ENCODE data around the gene TRMT10C. TPM values are rescaled to one million over a fixed set of nuclear protein-coding genes. Genes with fewer than 3 reads are reported as not detected.

TRMT10C gene
- 23.8 and 32.1 TPM in 2 replicates for total RNA-seq
- polyA plus RNA-seq: 20.6 and 22.2 TPM in 2 replicates
- polyA plus RNA-seq (2012): 15.7 and 20.6 TPM in 2 replicates
- 0.75 and 1.3 TPM in 2 replicates for polyA minus RNA-seq (ENCODE audit: low replicate concordance)

DNA sequence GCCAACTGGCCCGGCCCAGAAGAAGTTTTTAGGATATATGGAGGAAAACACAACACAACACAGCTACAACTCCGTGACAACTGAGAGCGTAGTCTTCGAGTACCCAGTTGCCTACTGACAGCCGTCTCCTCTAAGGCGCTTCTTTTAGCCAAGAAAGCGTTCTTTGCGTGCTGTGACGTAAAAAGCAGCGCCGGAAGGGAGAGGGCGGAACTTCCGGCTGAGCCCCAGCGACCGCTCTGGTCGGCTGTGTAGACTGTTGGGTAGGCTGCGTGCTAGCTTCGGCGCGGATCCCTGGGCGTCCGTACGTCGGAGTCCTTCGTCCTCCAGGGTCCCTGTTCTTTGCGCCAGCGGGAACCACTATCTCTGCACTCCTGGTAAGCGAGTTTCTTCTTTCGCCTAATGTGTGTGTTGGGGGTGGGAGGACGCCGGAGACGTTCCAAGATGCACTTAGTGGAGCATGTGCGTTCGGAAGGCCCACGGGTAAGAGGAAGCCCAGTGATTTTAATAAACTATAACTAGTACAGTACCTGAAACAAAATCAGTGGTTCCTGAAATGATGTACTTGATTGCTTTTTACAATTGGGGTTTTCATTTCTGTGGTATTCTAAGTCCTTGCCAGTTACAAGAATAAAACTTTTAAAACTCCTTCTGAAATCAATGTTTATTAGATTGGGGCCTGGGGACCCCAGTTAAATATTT lies at the start of gene TRMT10C:
Gene TRMT10C (plus strand): TSS at position 239 of the 699 bp plus-strand sequence. CDS start 2,914 bp downstream, outside the sequence.
- peaks cover 3% of the 10 kb centered on the region for H3K36me3 ChIP-seq (ENCODE audit: control insufficient read depth, insufficient read depth, low read length)
- DNase-seq (ENCODE audit: low read depth in 2 of 2): peak; percentile 92 to 94
- H3K27ac ChIP-seq (ENCODE audit: insufficient read depth, low read length): peak within 1 kb of the TSS; percentile 93
- no peaks in the 10 kb centered on the region for H3K9me3 ChIP-seq (ENCODE audit: control insufficient read depth, insufficient read depth, low read depth, low read length)
- peak within 1 kb of the TSS; percentile 96 for H2AFZ ChIP-seq (ENCODE audit: low read length)
- H3K27me3 ChIP-seq (ENCODE audit: control insufficient read depth, insufficient read depth, low read length): peaks cover under 1% of the 10 kb centered on the region
- peak within 1 kb of the TSS; percentile 91 to 99 (median 94) for H3K4me3 ChIP-seq (replicated peaks in 1 of 4; ENCODE audit: control extremely low read depth in 1 of 4, insufficient read depth in 1 of 4, low read depth in 3 of 4, low read length in 4 of 4)
- H4K20me1 ChIP-seq (ENCODE audit: control insufficient read depth, extremely low read depth, insufficient read depth, low read length): no peaks in the 10 kb centered on the region
- peak within 1 kb of the TSS; percentile 83 for H3K9ac ChIP-seq (ENCODE audit: insufficient read depth, low read length)
- no peak for TF ChIP-seq EZH2 (IDR thresholded peaks at IDR 0.05; ENCODE audit: low read length, missing control alignments)
- TF ChIP-seq, protein P1, sequence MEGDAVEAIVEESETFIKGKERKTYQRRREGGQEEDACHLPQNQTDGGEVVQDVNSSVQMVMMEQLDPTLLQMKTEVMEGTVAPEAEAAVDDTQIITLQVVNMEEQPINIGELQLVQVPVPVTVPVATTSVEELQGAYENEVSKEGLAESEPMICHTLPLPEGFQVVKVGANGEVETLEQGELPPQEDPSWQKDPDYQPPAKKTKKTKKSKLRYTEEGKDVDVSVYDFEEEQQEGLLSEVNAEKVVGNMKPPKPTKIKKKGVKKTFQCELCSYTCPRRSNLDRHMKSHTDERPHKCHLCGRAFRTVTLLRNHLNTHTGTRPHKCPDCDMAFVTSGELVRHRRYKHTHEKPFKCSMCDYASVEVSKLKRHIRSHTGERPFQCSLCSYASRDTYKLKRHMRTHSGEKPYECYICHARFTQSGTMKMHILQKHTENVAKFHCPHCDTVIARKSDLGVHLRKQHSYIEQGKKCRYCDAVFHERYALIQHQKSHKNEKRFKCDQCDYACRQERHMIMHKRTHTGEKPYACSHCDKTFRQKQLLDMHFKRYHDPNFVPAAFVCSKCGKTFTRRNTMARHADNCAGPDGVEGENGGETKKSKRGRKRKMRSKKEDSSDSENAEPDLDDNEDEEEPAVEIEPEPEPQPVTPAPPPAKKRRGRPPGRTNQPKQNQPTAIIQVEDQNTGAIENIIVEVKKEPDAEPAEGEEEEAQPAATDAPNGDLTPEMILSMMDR (conservative IDR thresholded peaks at IDR 0.05 in 1 of 2, IDR thresholded peaks at IDR 0.05 in 1 of 2; ENCODE audit: low read depth in 1 of 2, low read length in 2 of 2): no peak
- H3K79me2 ChIP-seq (ENCODE audit: control insufficient read depth, insufficient read depth, low read length): peaks cover 38% of the 10 kb centered on the region
- no peaks in the 10 kb centered on the region for H3K4me1 ChIP-seq (ENCODE audit: control insufficient read depth, extremely low read depth, insufficient read depth, low read length)
- peak within 1 kb of the TSS; percentile 90 for H3K4me2 ChIP-seq (ENCODE audit: extremely low read depth, insufficient read depth, low read length)

DNA sequence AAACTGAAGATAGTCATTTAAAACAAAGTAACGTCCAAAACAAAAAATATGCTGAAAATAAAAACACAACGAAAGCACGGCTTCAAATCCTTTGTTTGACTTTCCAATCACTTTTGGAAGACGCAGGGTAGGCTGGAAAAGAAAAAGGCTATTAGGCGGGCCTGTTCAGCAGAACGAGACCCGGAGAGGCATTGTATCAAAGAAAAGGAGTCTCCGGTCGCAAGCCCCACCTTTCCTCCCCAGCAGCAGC lies 49.3 kb upstream of the TRMT10C start:
- no peaks in the 10 kb centered on the region for H3K9me3 ChIP-seq (ENCODE audit: control insufficient read depth, insufficient read depth, low read depth, low read length)
- H3K4me2 ChIP-seq (ENCODE audit: extremely low read depth, insufficient read depth, low read length): peak overlapping the region; percentile 42
- no peaks in the 10 kb centered on the region for H3K27me3 ChIP-seq (ENCODE audit: control insufficient read depth, insufficient read depth, low read length)
- H3K36me3 ChIP-seq (ENCODE audit: control insufficient read depth, insufficient read depth, low read length): no peaks in the 10 kb centered on the region
- H2AFZ ChIP-seq (ENCODE audit: low read length): peak overlapping the region; percentile 97
- no peak for TF ChIP-seq EZH2 (IDR thresholded peaks at IDR 0.05; ENCODE audit: low read length, missing control alignments)
- TF ChIP-seq, protein P1 (conservative IDR thresholded peaks at IDR 0.05 in 1 of 2, IDR thresholded peaks at IDR 0.05 in 1 of 2; ENCODE audit: low read depth in 1 of 2, low read length in 2 of 2): no peak
- peak overlapping the region; percentile 64 to 92 (median 76) for H3K4me3 ChIP-seq (replicated peaks in 1 of 4; ENCODE audit: control extremely low read depth in 1 of 4, insufficient read depth in 1 of 4, low read depth in 3 of 4, low read length in 4 of 4)
- H3K4me1 ChIP-seq (ENCODE audit: control insufficient read depth, extremely low read depth, insufficient read depth, low read length): no peaks in the 10 kb centered on the region
- H3K9ac ChIP-seq (ENCODE audit: insufficient read depth, low read length): peak overlapping the region; percentile 70
- peaks cover 3% of the 10 kb centered on the region for H3K79me2 ChIP-seq (ENCODE audit: control insufficient read depth, insufficient read depth, low read length)
- no peaks in the 10 kb centered on the region for H4K20me1 ChIP-seq (ENCODE audit: control insufficient read depth, extremely low read depth, insufficient read depth, low read length)
- DNase-seq (ENCODE audit: low read depth in 2 of 2): no peak
- peak overlapping the region; percentile 89 for H3K27ac ChIP-seq (ENCODE audit: insufficient read depth, low read length)

DNA sequence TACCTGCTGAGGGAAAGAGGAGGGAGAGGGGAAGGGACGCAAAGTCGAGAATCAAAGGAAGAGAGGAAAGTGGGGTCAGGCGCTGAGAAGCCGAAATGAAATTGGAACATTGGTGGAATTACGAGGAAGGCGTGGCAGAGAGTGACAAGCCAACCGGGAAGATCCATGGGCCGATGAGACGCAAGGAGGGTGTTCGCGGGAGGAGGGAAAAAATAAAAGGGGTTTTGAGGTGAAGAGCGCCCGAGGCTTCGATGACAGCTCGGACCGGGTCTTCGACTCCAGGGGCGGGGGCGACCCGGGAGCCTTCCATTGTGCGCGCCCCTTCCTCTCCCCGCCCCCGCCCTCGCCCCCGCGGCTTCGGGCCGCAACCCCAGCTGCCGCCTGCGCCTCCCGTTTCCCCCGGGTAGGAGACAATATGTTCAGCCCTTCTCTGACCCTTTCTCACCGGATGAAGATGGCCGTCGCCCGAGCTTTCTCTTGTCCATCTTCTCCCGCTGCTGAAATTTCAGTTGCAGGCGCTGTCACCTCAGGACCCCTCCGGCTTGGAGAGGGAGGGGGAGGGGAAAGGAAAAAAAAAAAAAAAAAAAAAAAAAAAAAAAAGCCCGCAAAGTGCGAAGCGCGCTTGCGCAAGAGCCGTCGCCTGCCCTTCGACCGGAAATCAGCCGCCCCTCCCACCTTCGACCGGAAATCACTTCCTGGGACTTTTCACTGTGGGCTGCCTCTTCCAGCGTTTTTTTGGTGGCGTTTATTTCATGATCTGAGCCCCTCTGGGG lies 48.8 kb upstream of the TRMT10C start, which contains the start of gene SENP7:
Gene SENP7 (minus strand): TSS at position 567 of the 773 bp plus-strand sequence. CDS start 82 bp downstream, at position 485.
- Histone ChIP-seq H3K27me3 (ENCODE audit: control insufficient read depth, insufficient read depth, low read length) (no peaks in the 10 kb centered on the region), H3K4me3 (replicated peaks in 1 of 4; ENCODE audit: control extremely low read depth in 1 of 4, insufficient read depth in 1 of 4, low read depth in 3 of 4, low read length in 4 of 4) (peak within 1 kb of the TSS; percentile 64 to 92 (median 76)), H3K9me3 (ENCODE audit: control insufficient read depth, insufficient read depth, low read depth, low read length) (no peaks in the 10 kb centered on the region), H4K20me1 (ENCODE audit: control insufficient read depth, extremely low read depth, insufficient read depth, low read length) (no peaks in the 10 kb centered on the region), H3K4me2 (ENCODE audit: extremely low read depth, insufficient read depth, low read length) (peak within 1 kb of the TSS; percentile 79), H2AFZ (ENCODE audit: low read length) (peak within 1 kb of the TSS; percentile 97), H3K79me2 (ENCODE audit: control insufficient read depth, insufficient read depth, low read length) (peaks cover 3% of the 10 kb centered on the region), H3K36me3 (ENCODE audit: control insufficient read depth, insufficient read depth, low read length) (no peaks in the 10 kb centered on the region), H3K27ac (ENCODE audit: insufficient read depth, low read length) (peak within 1 kb of the TSS; percentile 89), H3K4me1 (ENCODE audit: control insufficient read depth, extremely low read depth, insufficient read depth, low read length) (no peaks in the 10 kb centered on the region), H3K9ac (ENCODE audit: insufficient read depth, low read length) (peak within 1 kb of the TSS; percentile 70)
- DNase-seq (ENCODE audit: low read depth in 2 of 2): peak; percentile 79 to 88
- TF ChIP-seq, protein P1 (conservative IDR thresholded peaks at IDR 0.05 in 1 of 2, IDR thresholded peaks at IDR 0.05 in 1 of 2; ENCODE audit: low read depth in 1 of 2, low read length in 2 of 2): no peak
- no peak for TF ChIP-seq EZH2 (IDR thresholded peaks at IDR 0.05; ENCODE audit: low read length, missing control alignments)

Data from fibroblast of lung (primary cell).